ENCODE results near the gene MEX3B.

Gene MEX3B

GRCh38 chr15:82064824-82065223 is 19.0 kb upstream of the MEX3B start:
- Histone ChIP-seq H3K4me3 (ENCODE audit: low read depth, low read length) (no peak overlapping the region), H3K9me3 (ENCODE audit: control insufficient read depth, insufficient read depth, low read depth, low read length) (no peaks in the 10 kb centered on the region), H3K4me1 (ENCODE audit: control insufficient read depth, insufficient read depth, low read length) (peaks cover 7% of the 10 kb centered on the region; the same call in 1 of the 2 replicates), H3K27ac (ENCODE audit: extremely low read depth, low read depth, low read length) (no peak overlapping the region), H3K36me3 (ENCODE audit: control insufficient read depth in 2 of 2, insufficient read depth in 1 of 2, low read length in 2 of 2) (no peaks in the 10 kb centered on the region)
- POLR2A ChIA-PET = no interaction called here
- no peak for TF ChIP-seq ZNF112 (tag by site-specific recombination; IDR thresholded peaks at IDR 0.05)
- TF ChIP-seq ZBTB26 (tag by site-specific recombination; optimal IDR thresholded peaks at IDR 0.05) = no peak
- TF ChIP-seq, protein P1, sequence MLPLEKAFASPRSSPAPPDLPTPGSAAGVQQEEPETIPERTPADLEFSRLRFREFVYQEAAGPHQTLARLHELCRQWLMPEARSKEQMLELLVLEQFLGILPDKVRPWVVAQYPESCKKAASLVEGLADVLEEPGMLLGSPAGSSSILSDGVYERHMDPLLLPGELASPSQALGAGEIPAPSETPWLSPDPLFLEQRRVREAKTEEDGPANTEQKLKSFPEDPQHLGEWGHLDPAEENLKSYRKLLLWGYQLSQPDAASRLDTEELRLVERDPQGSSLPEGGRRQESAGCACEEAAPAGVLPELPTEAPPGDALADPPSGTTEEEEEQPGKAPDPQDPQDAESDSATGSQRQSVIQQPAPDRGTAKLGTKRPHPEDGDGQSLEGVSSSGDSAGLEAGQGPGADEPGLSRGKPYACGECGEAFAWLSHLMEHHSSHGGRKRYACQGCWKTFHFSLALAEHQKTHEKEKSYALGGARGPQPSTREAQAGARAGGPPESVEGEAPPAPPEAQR (tag by site-specific recombination; IDR thresholded peaks at IDR 0.05) = no peak
- no peak for TF ChIP-seq TRIM28 (IDR thresholded peaks at IDR 0.05; ENCODE audit: borderline replicate concordance, low read length)
- TF ChIP-seq PRDM4 (tag by site-specific recombination; IDR thresholded peaks at IDR 0.05) = no peak
- TF ChIP-seq ZNF423 (tag by site-specific recombination; IDR thresholded peaks at IDR 0.05) = no peak
- no peak for TF ChIP-seq ZNF239 (tag by site-specific recombination; IDR thresholded peaks at IDR 0.05)
- TF ChIP-seq ZNF23 (tag by site-specific recombination; IDR thresholded peaks at IDR 0.05; ENCODE audit: borderline replicate concordance) = no peak
- no peak for TF ChIP-seq TCF7L2 (IDR thresholded peaks at IDR 0.05; ENCODE audit: borderline replicate concordance, low read depth, low read length)
- no peak for TF ChIP-seq ZBTB7A (tag by site-specific recombination; IDR thresholded peaks at IDR 0.05; ENCODE audit: low read depth)
- TF ChIP-seq OVOL3 (tag by site-specific recombination; IDR thresholded peaks at IDR 0.05) = no peak
- TF ChIP-seq ZNF121 (tag by site-specific recombination; IDR thresholded peaks at IDR 0.05) = no peak
- TF ChIP-seq ZNF629 (tag by site-specific recombination; IDR thresholded peaks at IDR 0.05) = no peak
- TF ChIP-seq, protein P2, sequence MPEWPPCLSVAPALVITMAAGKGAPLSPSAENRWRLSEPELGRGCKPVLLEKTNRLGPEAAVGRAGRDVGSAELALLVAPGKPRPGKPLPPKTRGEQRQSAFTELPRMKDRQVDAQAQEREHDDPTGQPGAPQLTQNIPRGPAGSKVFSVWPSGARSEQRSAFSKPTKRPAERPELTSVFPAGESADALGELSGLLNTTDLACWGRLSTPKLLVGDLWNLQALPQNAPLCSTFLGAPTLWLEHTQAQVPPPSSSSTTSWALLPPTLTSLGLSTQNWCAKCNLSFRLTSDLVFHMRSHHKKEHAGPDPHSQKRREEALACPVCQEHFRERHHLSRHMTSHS (tag by site-specific recombination; IDR thresholded peaks at IDR 0.05) = no peak
- TF ChIP-seq ZNF558 (tag by site-specific recombination; IDR thresholded peaks at IDR 0.05) = no peak
- no peak for TF ChIP-seq PRDM6 (tag by site-specific recombination; IDR thresholded peaks at IDR 0.05)
- CTCF ChIA-PET = interaction anchor here (0.6 to 1.0 kb wide), 4 partner anchors 9 to 1715 kb away, joined by 3 read pairs; no protein-coding TSS in a partner anchor

Data from HEK293 (cell line).